Measurements from ENCODE around the gene PLXNA4. TPM values are rescaled to one million over a fixed set of nuclear protein-coding genes. Genes with fewer than 3 reads are reported as not detected.
A peak's percentile ranks its signal among the peaks of the same experiment; 100 is the strongest.

Gene PLXNA4
- total and polyA plus RNA-seq, 3 experiments from 2014 or later, result 0.02 to 0.05 TPM; not detected in 1

DNA sequence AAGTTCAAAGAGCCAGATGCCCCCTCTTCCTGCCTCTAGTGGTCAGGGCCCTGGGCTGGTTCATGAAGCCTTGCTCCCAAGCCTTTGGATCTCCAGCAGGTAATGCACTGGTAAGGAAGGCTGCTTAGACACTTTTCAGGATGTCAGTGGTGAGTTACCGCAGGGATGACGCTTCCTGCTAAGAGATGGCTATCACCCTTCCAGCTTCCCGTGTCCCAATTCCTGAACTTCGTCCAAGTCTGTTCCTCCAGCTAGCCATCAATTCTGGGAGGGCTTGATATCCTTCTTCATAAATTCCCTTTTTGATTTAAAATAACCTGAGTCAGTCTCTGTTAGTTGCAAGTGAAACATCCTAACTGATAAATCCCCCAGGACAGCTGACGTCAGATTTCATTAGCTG, 221.2 kb downstream of the PLXNA4 start:
- no peak overlapping the region for H3K27ac ChIP-seq (ENCODE audit: low read depth, low read length)
- no peak overlapping the region for H3K27ac Mint-ChIP-seq
- H3K4me3 ChIP-seq (ENCODE audit: low read length), result no peak overlapping the region
- no peaks in the 10 kb centered on the region for H3K36me3 Mint-ChIP-seq
- no peak for DNase-seq
- peaks cover 7 to 33% of the 10 kb centered on the region in 2 donors for H3K27me3 Mint-ChIP-seq
- H3K9me3 ChIP-seq (ENCODE audit: low read length), result no peaks in the 10 kb centered on the region
- H3K4me1 ChIP-seq (ENCODE audit: insufficient read depth, low read length), result no peaks in the 10 kb centered on the region
- H3K4me3 Mint-ChIP-seq, result no peak overlapping the region
- peaks cover 0 to 2% (median 0%) of the 10 kb centered on the region in 5 donors for H3K9me3 Mint-ChIP-seq
- ChIA-PET POLR2A (no interaction called here), CTCF (no interaction called here)
- no peaks in the 10 kb centered on the region for H3K36me3 ChIP-seq (ENCODE audit: insufficient read depth, low read length)
- H3K4me1 Mint-ChIP-seq, result no peaks in the 10 kb centered on the region
- H3K27me3 ChIP-seq (ENCODE audit: insufficient read depth, low read length, poor library complexity, severe bottlenecking), result peaks cover 3% of the 10 kb centered on the region

DNA sequence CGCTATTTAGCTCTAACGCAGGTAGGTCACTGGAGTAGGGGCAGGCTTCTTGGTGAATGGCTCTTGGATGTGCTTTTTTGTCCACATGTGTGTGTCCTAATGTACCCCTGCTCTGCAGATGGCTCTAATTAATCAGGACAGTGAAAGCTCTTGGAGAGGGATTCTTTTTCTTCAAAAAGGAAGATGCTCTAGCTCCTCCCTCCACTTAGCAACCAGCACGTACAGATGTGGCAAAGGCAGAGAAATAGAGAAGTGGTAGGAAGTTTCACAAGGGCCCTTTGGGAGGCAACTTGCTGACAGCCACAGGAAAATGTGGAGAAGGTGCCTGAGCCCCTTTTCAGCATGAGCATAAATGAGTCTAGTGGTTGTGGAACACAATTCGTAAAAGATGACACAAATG, 221.7 kb downstream of the PLXNA4 start:
- H3K27ac Mint-ChIP-seq, result no peak overlapping the region
- CTCF ChIA-PET, result no interaction called here

DNA sequence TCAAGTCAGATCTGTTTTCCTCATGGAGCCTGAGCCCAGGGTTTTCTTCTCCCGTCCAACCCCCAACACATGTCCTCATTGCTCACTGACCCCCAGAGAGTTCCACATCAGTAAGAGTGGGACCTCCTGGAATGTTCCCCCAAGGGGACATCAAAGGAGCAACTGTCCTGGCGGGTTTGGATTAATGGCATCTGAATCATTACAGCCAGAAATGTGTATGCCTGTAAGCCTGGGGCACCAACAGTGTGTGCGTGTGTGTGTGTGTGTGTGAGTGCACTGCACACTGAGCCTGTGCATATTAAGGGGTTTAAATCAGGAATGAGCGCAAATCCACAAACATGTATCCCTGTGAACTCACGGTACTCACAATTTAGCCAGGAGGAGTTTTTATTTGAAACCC, 222.3 kb downstream of the PLXNA4 start:
- Mint-ChIP-seq H3K9me3 (peaks cover 0 to 2% (median 0%) of the 10 kb centered on the region in 5 donors), H3K27ac (no peak overlapping the region), H3K4me3 (no peak overlapping the region), H3K4me1 (no peaks in the 10 kb centered on the region), H3K27me3 (peaks cover 7 to 43% of the 10 kb centered on the region in 2 donors), H3K36me3 (no peaks in the 10 kb centered on the region)
- Histone ChIP-seq H3K4me3 (ENCODE audit: low read length) (no peak overlapping the region), H3K9me3 (ENCODE audit: low read length) (no peaks in the 10 kb centered on the region), H3K27ac (ENCODE audit: low read depth, low read length) (no peak overlapping the region), H3K36me3 (ENCODE audit: insufficient read depth, low read length) (no peaks in the 10 kb centered on the region), H3K4me1 (ENCODE audit: insufficient read depth, low read length) (no peaks in the 10 kb centered on the region), H3K27me3 (ENCODE audit: insufficient read depth, low read length, poor library complexity, severe bottlenecking) (peaks cover 3% of the 10 kb centered on the region)
- DNase-seq, result no peak
- ChIA-PET CTCF (no interaction called here), POLR2A (no interaction called here)

More for the DNA sequence above, 221.7 kb downstream of the PLXNA4 start:
- H3K27me3 ChIP-seq (ENCODE audit: insufficient read depth, low read length, poor library complexity, severe bottlenecking), result peaks cover 3% of the 10 kb centered on the region
- no peaks in the 10 kb centered on the region for H3K4me1 Mint-ChIP-seq
- no peak overlapping the region for H3K4me3 Mint-ChIP-seq
- no peaks in the 10 kb centered on the region for H3K36me3 ChIP-seq (ENCODE audit: insufficient read depth, low read length)
- H3K4me1 ChIP-seq (ENCODE audit: insufficient read depth, low read length), result no peaks in the 10 kb centered on the region
- POLR2A ChIA-PET, result no interaction called here
- no peak overlapping the region for H3K4me3 ChIP-seq (ENCODE audit: low read length)
- no peaks in the 10 kb centered on the region for H3K9me3 ChIP-seq (ENCODE audit: low read length)
- H3K36me3 Mint-ChIP-seq, result no peaks in the 10 kb centered on the region
- no peak overlapping the region for H3K27ac ChIP-seq (ENCODE audit: low read depth, low read length)
- peaks cover 7 to 37% of the 10 kb centered on the region in 2 donors for H3K27me3 Mint-ChIP-seq
- H3K9me3 Mint-ChIP-seq, result peaks cover 0 to 2% (median 0%) of the 10 kb centered on the region in 5 donors
- no peak for DNase-seq

DNA sequence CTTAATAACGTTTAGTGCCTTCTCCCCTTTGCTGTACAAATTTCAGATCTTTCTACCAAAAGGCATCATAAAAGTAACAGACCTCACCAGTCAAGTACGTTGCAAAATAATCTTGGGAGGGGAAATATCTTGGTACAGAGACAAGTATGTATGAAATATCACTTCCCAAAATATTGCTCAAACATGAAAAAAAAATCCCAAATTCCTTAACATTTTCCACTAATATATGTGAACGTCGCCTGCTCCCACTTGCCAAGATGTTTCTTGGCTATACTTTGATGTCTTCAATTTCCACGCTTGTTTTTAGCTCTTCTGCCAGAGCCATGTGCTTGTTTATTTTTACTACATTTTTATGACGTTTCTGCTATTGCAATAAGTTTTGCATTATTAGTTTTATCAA, 223.5 kb downstream of the PLXNA4 start:
- no peak overlapping the region for H3K27ac Mint-ChIP-seq
- H3K4me1 Mint-ChIP-seq, result no peaks in the 10 kb centered on the region
- no peak for DNase-seq
- Histone ChIP-seq H3K9me3 (ENCODE audit: low read length) (no peaks in the 10 kb centered on the region), H3K4me1 (ENCODE audit: insufficient read depth, low read length) (no peaks in the 10 kb centered on the region), H3K27ac (ENCODE audit: low read depth, low read length) (no peak overlapping the region), H3K4me3 (ENCODE audit: low read length) (no peak overlapping the region), H3K27me3 (ENCODE audit: insufficient read depth, low read length, poor library complexity, severe bottlenecking) (peaks cover 3% of the 10 kb centered on the region), H3K36me3 (ENCODE audit: insufficient read depth, low read length) (no peaks in the 10 kb centered on the region)
- ChIA-PET CTCF (no interaction called here), POLR2A (no interaction called here)
- H3K9me3 Mint-ChIP-seq, result peaks cover 0 to 2% (median 0%) of the 10 kb centered on the region in 5 donors
- H3K27me3 Mint-ChIP-seq, result peaks cover 10 to 49% of the 10 kb centered on the region in 2 donors
- H3K36me3 Mint-ChIP-seq, result no peaks in the 10 kb centered on the region
- H3K4me3 Mint-ChIP-seq, result no peak overlapping the region

DNA sequence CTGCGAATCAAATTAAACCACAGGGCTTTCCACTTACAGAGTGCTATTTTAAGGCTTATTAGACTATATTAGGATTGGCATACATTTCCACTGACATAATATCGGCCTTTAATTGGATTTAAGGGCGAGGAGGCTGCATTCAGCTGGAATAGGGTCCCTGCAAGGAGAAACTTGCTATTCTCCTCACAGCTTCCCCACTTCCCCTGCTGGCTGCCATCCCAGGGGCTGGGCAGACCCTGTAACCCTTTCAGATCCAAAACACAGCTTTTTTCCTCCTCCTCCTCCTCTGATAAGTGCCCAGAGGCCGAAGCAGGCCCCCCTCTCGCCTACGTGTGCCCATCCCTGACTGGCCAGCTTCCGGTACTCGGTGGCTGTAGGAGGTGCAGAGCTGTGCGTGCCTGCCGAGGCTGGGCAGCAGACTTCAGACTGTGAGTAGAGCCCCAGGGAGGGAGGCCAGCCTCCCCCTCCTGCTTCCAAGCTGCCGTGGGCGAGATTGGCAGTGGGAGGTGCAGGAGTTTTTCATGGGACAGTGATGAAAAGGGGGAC, 224.2 kb downstream of the PLXNA4 start:
- H3K4me3 ChIP-seq (ENCODE audit: low read length), result no peak overlapping the region
- no peaks in the 10 kb centered on the region for H3K4me1 Mint-ChIP-seq
- ChIA-PET CTCF (no interaction called here), POLR2A (no interaction called here)
- H3K9me3 ChIP-seq (ENCODE audit: low read length), result no peaks in the 10 kb centered on the region
- H3K4me3 Mint-ChIP-seq, result no peak overlapping the region
- no peak overlapping the region for H3K27ac Mint-ChIP-seq
- no peak overlapping the region for H3K27ac ChIP-seq (ENCODE audit: low read depth, low read length)
- H3K4me1 ChIP-seq (ENCODE audit: insufficient read depth, low read length), result no peaks in the 10 kb centered on the region
- no peaks in the 10 kb centered on the region for H3K36me3 Mint-ChIP-seq
- no peaks in the 10 kb centered on the region for H3K36me3 ChIP-seq (ENCODE audit: insufficient read depth, low read length)
- H3K9me3 Mint-ChIP-seq, result peaks cover 0 to 2% (median 0%) of the 10 kb centered on the region in 5 donors
- no peak for DNase-seq
- peaks cover 10 to 50% of the 10 kb centered on the region in 2 donors for H3K27me3 Mint-ChIP-seq
- peaks cover 3% of the 10 kb centered on the region for H3K27me3 ChIP-seq (ENCODE audit: insufficient read depth, low read length, poor library complexity, severe bottlenecking)

DNA sequence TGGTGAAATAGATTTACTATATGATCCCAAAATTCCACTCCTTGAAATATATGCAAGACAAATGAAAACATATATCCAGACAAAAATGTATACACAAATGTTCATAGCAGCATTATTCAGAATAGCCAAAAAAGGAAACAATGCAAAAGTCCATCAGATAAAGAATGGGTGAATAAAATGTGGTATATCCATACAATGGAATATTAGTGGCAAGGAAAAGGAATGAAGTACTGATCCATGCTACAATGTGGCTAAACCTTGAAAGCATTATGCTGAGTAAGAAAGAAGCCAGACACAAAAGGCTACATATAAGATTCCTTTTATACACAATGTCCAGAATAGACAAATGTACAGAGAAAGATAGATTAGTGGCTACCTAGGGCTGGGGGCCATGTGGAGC, 225.5 kb downstream of the PLXNA4 start:
- Mint-ChIP-seq H3K4me3 (no peak overlapping the region), H3K4me1 (no peaks in the 10 kb centered on the region), H3K36me3 (no peaks in the 10 kb centered on the region), H3K27me3 (peaks cover 10 to 47% of the 10 kb centered on the region in 2 donors), H3K9me3 (no peaks in the 10 kb centered on the region), H3K27ac (peak overlapping the region in 1 of 8 donors; percentile 51)
- peaks cover 3% of the 10 kb centered on the region for H3K27me3 ChIP-seq (ENCODE audit: insufficient read depth, low read length, poor library complexity, severe bottlenecking)
- ChIA-PET POLR2A (no interaction called here), CTCF (no interaction called here)
- no peaks in the 10 kb centered on the region for H3K4me1 ChIP-seq (ENCODE audit: insufficient read depth, low read length)
- no peak overlapping the region for H3K4me3 ChIP-seq (ENCODE audit: low read length)
- no peak for DNase-seq
- no peak overlapping the region for H3K27ac ChIP-seq (ENCODE audit: low read depth, low read length)
- H3K36me3 ChIP-seq (ENCODE audit: insufficient read depth, low read length), result no peaks in the 10 kb centered on the region
- no peaks in the 10 kb centered on the region for H3K9me3 ChIP-seq (ENCODE audit: low read length)

DNA sequence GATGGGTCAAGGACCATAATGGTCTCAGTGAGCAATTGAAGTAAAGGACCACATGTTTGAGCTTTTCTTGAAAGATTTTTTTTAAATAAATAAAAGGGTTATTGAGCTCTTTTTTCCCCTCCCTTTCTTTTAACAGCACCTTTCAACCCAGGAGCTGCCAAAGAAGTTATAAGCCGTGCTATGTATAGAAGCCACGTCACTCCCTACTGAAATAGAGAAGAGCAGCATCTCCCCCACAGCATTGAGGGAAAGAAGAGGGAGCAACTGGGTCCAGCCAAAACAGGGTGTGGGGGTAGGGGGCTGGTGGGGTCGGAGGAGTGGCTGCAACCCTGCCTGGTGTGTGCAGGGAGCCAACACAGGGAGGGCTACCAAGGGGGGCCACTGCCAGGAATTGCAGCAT, 227.2 kb downstream of the PLXNA4 start:
- Mint-ChIP-seq H3K27ac (no peak overlapping the region), H3K27me3 (peaks cover 3 to 43% of the 10 kb centered on the region in 2 donors), H3K36me3 (no peaks in the 10 kb centered on the region), H3K4me1 (no peaks in the 10 kb centered on the region), H3K9me3 (no peaks in the 10 kb centered on the region), H3K4me3 (no peak overlapping the region)
- Histone ChIP-seq H3K27me3 (ENCODE audit: insufficient read depth, low read length, poor library complexity, severe bottlenecking) (peaks cover under 1% of the 10 kb centered on the region), H3K9me3 (ENCODE audit: low read length) (no peaks in the 10 kb centered on the region), H3K36me3 (ENCODE audit: insufficient read depth, low read length) (no peaks in the 10 kb centered on the region), H3K4me1 (ENCODE audit: insufficient read depth, low read length) (no peaks in the 10 kb centered on the region), H3K4me3 (ENCODE audit: low read length) (no peak overlapping the region), H3K27ac (ENCODE audit: low read depth, low read length) (no peak overlapping the region)
- ChIA-PET POLR2A (no interaction called here), CTCF (no interaction called here)
- no peak for DNase-seq

DNA sequence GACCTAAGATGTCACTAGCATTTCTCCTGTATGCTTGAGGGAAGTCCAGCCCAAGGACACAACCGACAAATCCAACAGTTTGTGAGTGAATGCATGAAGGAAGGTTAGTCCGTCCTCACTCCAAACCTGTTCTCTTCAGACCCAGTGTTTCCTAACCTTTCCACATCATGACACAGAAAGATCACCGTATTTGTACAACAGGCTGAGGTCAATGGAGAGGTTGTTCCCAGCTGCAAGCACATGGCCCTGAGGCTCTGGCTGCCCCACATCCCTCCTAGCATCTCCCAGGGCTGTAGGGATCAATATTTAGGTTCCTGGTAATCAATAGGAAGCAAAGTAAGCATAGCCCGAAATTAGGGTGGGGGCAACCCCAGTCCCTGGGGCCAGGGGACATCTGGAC, 227.9 kb downstream of the PLXNA4 start:
- POLR2A ChIA-PET, result no interaction called here
- peaks cover 3 to 41% of the 10 kb centered on the region in 2 donors for H3K27me3 Mint-ChIP-seq
- Histone ChIP-seq H3K27ac (ENCODE audit: low read depth, low read length) (no peak overlapping the region), H3K4me3 (ENCODE audit: low read length) (no peak overlapping the region), H3K36me3 (ENCODE audit: insufficient read depth, low read length) (no peaks in the 10 kb centered on the region), H3K27me3 (ENCODE audit: insufficient read depth, low read length, poor library complexity, severe bottlenecking) (no peaks in the 10 kb centered on the region), H3K9me3 (ENCODE audit: low read length) (no peaks in the 10 kb centered on the region), H3K4me1 (ENCODE audit: insufficient read depth, low read length) (no peaks in the 10 kb centered on the region)
- CTCF ChIA-PET, result no interaction called here
- H3K27ac Mint-ChIP-seq, result no peak overlapping the region
- H3K4me1 Mint-ChIP-seq, result no peaks in the 10 kb centered on the region
- DNase-seq, result no peak
- H3K4me3 Mint-ChIP-seq, result no peak overlapping the region
- no peaks in the 10 kb centered on the region for H3K9me3 Mint-ChIP-seq
- no peaks in the 10 kb centered on the region for H3K36me3 Mint-ChIP-seq

DNA sequence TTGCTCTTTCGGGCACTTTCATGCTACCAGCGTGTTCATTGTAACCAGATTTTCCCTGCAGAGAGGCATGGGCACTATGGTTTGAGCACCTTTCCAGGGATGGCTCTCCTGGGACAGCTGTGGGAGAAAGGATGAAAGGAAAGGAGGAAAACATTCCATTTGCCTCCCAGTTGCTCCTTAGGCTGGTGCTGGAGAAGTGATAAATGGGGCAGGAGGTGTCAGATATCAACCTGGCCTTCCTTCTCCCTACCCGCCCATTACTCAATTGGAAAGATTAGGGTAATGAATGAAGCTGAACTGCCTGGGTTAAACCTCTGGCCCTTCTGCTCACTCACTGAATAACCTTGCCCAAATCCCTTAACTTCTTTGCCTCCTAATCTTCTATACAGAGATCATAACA, 228.4 kb downstream of the PLXNA4 start:
- H3K4me3 ChIP-seq (ENCODE audit: low read length), result no peak overlapping the region
- DNase-seq, result no peak
- Mint-ChIP-seq H3K9me3 (no peaks in the 10 kb centered on the region), H3K36me3 (no peaks in the 10 kb centered on the region), H3K4me1 (no peaks in the 10 kb centered on the region), H3K4me3 (no peak overlapping the region), H3K27ac (no peak overlapping the region), H3K27me3 (peaks cover 3 to 43% of the 10 kb centered on the region in 2 donors)
- H3K9me3 ChIP-seq (ENCODE audit: low read length), result no peaks in the 10 kb centered on the region
- H3K27ac ChIP-seq (ENCODE audit: low read depth, low read length), result no peak overlapping the region
- CTCF ChIA-PET, result no interaction called here
- POLR2A ChIA-PET, result no interaction called here
- no peaks in the 10 kb centered on the region for H3K36me3 ChIP-seq (ENCODE audit: insufficient read depth, low read length)
- H3K4me1 ChIP-seq (ENCODE audit: insufficient read depth, low read length), result no peaks in the 10 kb centered on the region
- no peaks in the 10 kb centered on the region for H3K27me3 ChIP-seq (ENCODE audit: insufficient read depth, low read length, poor library complexity, severe bottlenecking)

Data from CD8-positive, alpha-beta memory T cell (primary cell).